ENCODE results near the gene BCKDHB. TPM values are rescaled to one million over a fixed set of nuclear protein-coding genes. Genes with fewer than 3 reads are reported as not detected.

Gene BCKDHB
- total RNA-seq, 2 experiments from 2014 or later: 15.3 to 17.5 TPM

- H3K4me1 Mint-ChIP-seq: no peaks in the 10 kb centered on the region
- DNase-seq: no peak
- no peak overlapping the region for H3K27ac Mint-ChIP-seq
- H3K27me3 Mint-ChIP-seq: no peaks in the 10 kb centered on the region
- H3K36me3 Mint-ChIP-seq: peaks cover 16% of the 10 kb centered on the region
- H3K4me3 Mint-ChIP-seq: no peak overlapping the region
- no peaks in the 10 kb centered on the region for H3K9me3 Mint-ChIP-seq
These were observed 27.6 kb downstream of the BCKDHB start for GRCh38 chr6:80134065-80134464.

GRCh38 chr6:80142586-80142985 is 36.1 kb downstream of the BCKDHB start:
- no peak overlapping the region for H3K27ac Mint-ChIP-seq
- no peaks in the 10 kb centered on the region for H3K27me3 Mint-ChIP-seq
- DNase-seq: no peak
- no peaks in the 10 kb centered on the region for H3K4me1 Mint-ChIP-seq
- no peaks in the 10 kb centered on the region for H3K9me3 Mint-ChIP-seq
- peaks cover 39% of the 10 kb centered on the region for H3K36me3 Mint-ChIP-seq
- no peak overlapping the region for H3K4me3 Mint-ChIP-seq

GRCh38 chr6:80143419-80143937 is 37.0 kb downstream of the BCKDHB start:
- Mint-ChIP-seq H3K27me3 (no peaks in the 10 kb centered on the region), H3K36me3 (peaks cover 43% of the 10 kb centered on the region), H3K27ac (no peak overlapping the region), H3K4me1 (no peaks in the 10 kb centered on the region), H3K9me3 (no peaks in the 10 kb centered on the region), H3K4me3 (no peak overlapping the region)
- DNase-seq: no peak

- H3K4me1 Mint-ChIP-seq: no peaks in the 10 kb centered on the region
- H3K27me3 Mint-ChIP-seq: no peaks in the 10 kb centered on the region
- no peak overlapping the region for H3K27ac Mint-ChIP-seq
- H3K36me3 Mint-ChIP-seq: peaks cover 43% of the 10 kb centered on the region
- no peak overlapping the region for H3K4me3 Mint-ChIP-seq
- H3K9me3 Mint-ChIP-seq: peaks cover 1% of the 10 kb centered on the region
- no peak for DNase-seq
These were observed 38.4 kb downstream of the BCKDHB start for GRCh38 chr6:80144753-80145315.

- Mint-ChIP-seq H3K4me1 (no peaks in the 10 kb centered on the region), H3K36me3 (peaks cover 42% of the 10 kb centered on the region), H3K27me3 (no peaks in the 10 kb centered on the region), H3K27ac (no peak overlapping the region), H3K9me3 (peaks cover 1% of the 10 kb centered on the region), H3K4me3 (no peak overlapping the region)
- DNase-seq: no peak
These were observed 39.0 kb downstream of the BCKDHB start for GRCh38 chr6:80145509-80145908.

GRCh38 chr6:80145921-80146320 is 39.5 kb downstream of the BCKDHB start:
- Mint-ChIP-seq H3K4me3 (no peak overlapping the region), H3K27ac (no peak overlapping the region), H3K27me3 (no peaks in the 10 kb centered on the region), H3K9me3 (peaks cover 1% of the 10 kb centered on the region), H3K4me1 (no peaks in the 10 kb centered on the region), H3K36me3 (peaks cover 38% of the 10 kb centered on the region)
- no peak for DNase-seq

GRCh38 chr6:80148220-80148619 is 41.7 kb downstream of the BCKDHB start:
- Mint-ChIP-seq H3K9me3 (peaks cover 1% of the 10 kb centered on the region), H3K4me3 (no peak overlapping the region), H3K36me3 (peaks cover 36% of the 10 kb centered on the region), H3K27me3 (no peaks in the 10 kb centered on the region), H3K4me1 (peaks cover 3% of the 10 kb centered on the region), H3K27ac (no peak overlapping the region)
- DNase-seq: no peak

- DNase-seq: no peak
- Mint-ChIP-seq H3K27ac (no peak overlapping the region), H3K27me3 (no peaks in the 10 kb centered on the region), H3K4me3 (no peak overlapping the region), H3K9me3 (peaks cover 1% of the 10 kb centered on the region), H3K36me3 (peaks cover 27% of the 10 kb centered on the region), H3K4me1 (peaks cover 4% of the 10 kb centered on the region)
These were observed 45.2 kb downstream of the BCKDHB start for GRCh38 chr6:80151635-80152034.

GRCh38 chr6:80154160-80154559 is 47.7 kb downstream of the BCKDHB start:
- H3K4me1 Mint-ChIP-seq: peaks cover 4% of the 10 kb centered on the region
- H3K4me3 Mint-ChIP-seq: no peak overlapping the region
- no peak overlapping the region for H3K27ac Mint-ChIP-seq
- no peaks in the 10 kb centered on the region for H3K27me3 Mint-ChIP-seq
- no peaks in the 10 kb centered on the region for H3K9me3 Mint-ChIP-seq
- DNase-seq: no peak
- peaks cover 8% of the 10 kb centered on the region for H3K36me3 Mint-ChIP-seq

- no peak for DNase-seq
These were observed 49.8 kb downstream of the BCKDHB start for GRCh38 chr6:80156221-80156620.

GRCh38 chr6:80158478-80158989 is 52.1 kb downstream of the BCKDHB start:
- H3K4me1 Mint-ChIP-seq: no peaks in the 10 kb centered on the region
- H3K36me3 Mint-ChIP-seq: peaks cover 2% of the 10 kb centered on the region
- no peaks in the 10 kb centered on the region for H3K27me3 Mint-ChIP-seq
- H3K9me3 Mint-ChIP-seq: no peaks in the 10 kb centered on the region
- no peak overlapping the region for H3K4me3 Mint-ChIP-seq
- DNase-seq: no peak
- no peak overlapping the region for H3K27ac Mint-ChIP-seq

More at GRCh38 chr6:80156221-80156620, 49.8 kb downstream of the BCKDHB start:
- Mint-ChIP-seq H3K4me3 (no peak overlapping the region), H3K4me1 (peaks cover 4% of the 10 kb centered on the region), H3K27me3 (no peaks in the 10 kb centered on the region), H3K9me3 (no peaks in the 10 kb centered on the region), H3K27ac (no peak overlapping the region), H3K36me3 (peaks cover 5% of the 10 kb centered on the region)

- no peak overlapping the region for H3K4me3 Mint-ChIP-seq
- no peaks in the 10 kb centered on the region for H3K36me3 Mint-ChIP-seq
- no peak overlapping the region for H3K27ac Mint-ChIP-seq
- H3K9me3 Mint-ChIP-seq: no peaks in the 10 kb centered on the region
- peaks cover 12% of the 10 kb centered on the region for H3K4me1 Mint-ChIP-seq
- no peak for DNase-seq
- no peaks in the 10 kb centered on the region for H3K27me3 Mint-ChIP-seq
These were observed 55.0 kb downstream of the BCKDHB start for GRCh38 chr6:80161434-80161833.

GRCh38 chr6:80163754-80164187 is 57.3 kb downstream of the BCKDHB start:
- no peak overlapping the region for H3K4me3 Mint-ChIP-seq
- peaks cover 12% of the 10 kb centered on the region for H3K4me1 Mint-ChIP-seq
- DNase-seq: no peak
- no peaks in the 10 kb centered on the region for H3K27me3 Mint-ChIP-seq
- H3K9me3 Mint-ChIP-seq: no peaks in the 10 kb centered on the region
- H3K27ac Mint-ChIP-seq: no peak overlapping the region
- peaks cover 2% of the 10 kb centered on the region for H3K36me3 Mint-ChIP-seq

GRCh38 chr6:80165143-80165542 is 58.7 kb downstream of the BCKDHB start:
- Mint-ChIP-seq H3K27me3 (no peaks in the 10 kb centered on the region), H3K27ac (peak overlapping the region; percentile 77), H3K4me1 (peaks cover 12% of the 10 kb centered on the region), H3K36me3 (peaks cover 4% of the 10 kb centered on the region), H3K4me3 (no peak overlapping the region), H3K9me3 (no peaks in the 10 kb centered on the region)
- peak; percentile 21 for DNase-seq

- Mint-ChIP-seq H3K27me3 (no peaks in the 10 kb centered on the region), H3K4me1 (peaks cover 12% of the 10 kb centered on the region), H3K4me3 (no peak overlapping the region), H3K36me3 (peaks cover 10% of the 10 kb centered on the region), H3K9me3 (no peaks in the 10 kb centered on the region), H3K27ac (no peak overlapping the region)
- no peak for DNase-seq
These were observed 59.3 kb downstream of the BCKDHB start for GRCh38 chr6:80165819-80166218.

GRCh38 chr6:80170433-80170832 is 64.0 kb downstream of the BCKDHB start:
- Mint-ChIP-seq H3K4me3 (no peak overlapping the region), H3K36me3 (peaks cover 18% of the 10 kb centered on the region), H3K27ac (no peak overlapping the region), H3K9me3 (peaks cover 2% of the 10 kb centered on the region), H3K27me3 (no peaks in the 10 kb centered on the region), H3K4me1 (peaks cover 3% of the 10 kb centered on the region)
- DNase-seq: no peak
